GM10266 (cell line): ENCODE measurements around the gene TMEM138.

ENCODE experiments used
- DNase-seq: peaks from one replicate; pipeline ENCODE4 v3.0.0; 2012; ENCODE audit errors: extremely low spot score
- TF ChIP-seq, protein P1 (sequence below): IDR thresholded peaks from 2 replicates; pipeline ENCODE4 v1.5.1; 2012; ENCODE audit warnings: mild to moderate bottlenecking, low read depth; ENCODE audit not compliant: control insufficient read depth, insufficient read depth; ENCODE audit errors: missing control alignments

TMEM138 gene

DNA sequence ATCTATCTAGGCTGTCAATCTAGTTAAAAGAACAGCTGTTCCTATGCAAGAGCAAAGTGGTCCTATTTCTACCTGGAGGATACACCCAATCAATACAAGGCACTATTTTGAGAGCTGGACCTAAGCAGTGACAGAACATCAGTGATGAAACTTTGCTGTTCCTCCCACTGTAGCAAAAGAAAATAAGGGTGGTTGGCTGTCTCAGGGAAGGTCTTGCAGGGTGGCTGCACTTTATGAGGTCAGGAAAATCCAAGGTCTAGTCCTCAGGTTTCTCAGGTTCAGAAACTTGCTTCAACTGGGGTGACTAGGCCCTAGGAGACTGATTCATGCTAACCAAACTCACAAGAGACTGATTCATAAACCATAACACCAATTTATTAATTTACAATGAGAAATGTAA, 56.0 kb downstream of the TMEM138 start:
- DNase-seq: no peak
- TF ChIP-seq, protein P1, sequence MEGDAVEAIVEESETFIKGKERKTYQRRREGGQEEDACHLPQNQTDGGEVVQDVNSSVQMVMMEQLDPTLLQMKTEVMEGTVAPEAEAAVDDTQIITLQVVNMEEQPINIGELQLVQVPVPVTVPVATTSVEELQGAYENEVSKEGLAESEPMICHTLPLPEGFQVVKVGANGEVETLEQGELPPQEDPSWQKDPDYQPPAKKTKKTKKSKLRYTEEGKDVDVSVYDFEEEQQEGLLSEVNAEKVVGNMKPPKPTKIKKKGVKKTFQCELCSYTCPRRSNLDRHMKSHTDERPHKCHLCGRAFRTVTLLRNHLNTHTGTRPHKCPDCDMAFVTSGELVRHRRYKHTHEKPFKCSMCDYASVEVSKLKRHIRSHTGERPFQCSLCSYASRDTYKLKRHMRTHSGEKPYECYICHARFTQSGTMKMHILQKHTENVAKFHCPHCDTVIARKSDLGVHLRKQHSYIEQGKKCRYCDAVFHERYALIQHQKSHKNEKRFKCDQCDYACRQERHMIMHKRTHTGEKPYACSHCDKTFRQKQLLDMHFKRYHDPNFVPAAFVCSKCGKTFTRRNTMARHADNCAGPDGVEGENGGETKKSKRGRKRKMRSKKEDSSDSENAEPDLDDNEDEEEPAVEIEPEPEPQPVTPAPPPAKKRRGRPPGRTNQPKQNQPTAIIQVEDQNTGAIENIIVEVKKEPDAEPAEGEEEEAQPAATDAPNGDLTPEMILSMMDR: no peak
